Thymus (tissue), 11 donors: ENCODE results near the gene TBC1D14. TPM values are rescaled to one million over a fixed set of nuclear protein-coding genes. Genes with fewer than 3 reads are reported as not detected.
A peak's percentile ranks its signal among the peaks of the same experiment; 100 is the strongest.

Experiments used
- DNase-seq, 9 donors: peaks; one replicate each; pipeline ENCODE4 v3.0.0-alpha.2; 2013; ENCODE audit warnings: low spot score in 9 of 9, low read depth in 6 of 9, missing footprints in 1 of 9
- H3K27ac ChIP-seq, 2 donors: one replicate each; pipeline ENCODE4 v1.5.1; 2013; ENCODE audit warnings: control low read depth in 1 of 2, low read depth in 1 of 2, low read length in 1 of 2, mild to moderate bottlenecking in 1 of 2, moderate library complexity in 1 of 2
- H3K27me3 ChIP-seq, 2 donors: one replicate each; pipeline ENCODE4 v1.5.1; 2013; ENCODE audit warnings: low read length in 1 of 2; ENCODE audit not compliant: control insufficient read depth in 2 of 2, insufficient read depth in 1 of 2
- H3K36me3 ChIP-seq, 2 donors: one replicate each; pipeline ENCODE4 v1.5.1; 2013; ENCODE audit warnings: low read length in 1 of 2, mild to moderate bottlenecking in 1 of 2, moderate library complexity in 1 of 2; ENCODE audit not compliant: control insufficient read depth in 2 of 2, insufficient read depth in 2 of 2
- H3K4me1 ChIP-seq, 2 donors: one replicate each; pipeline ENCODE4 v1.5.1; 2013; ENCODE audit warnings: low read length in 2 of 2; ENCODE audit not compliant: control insufficient read depth in 2 of 2, insufficient read depth in 2 of 2
- H3K4me3 ChIP-seq, 2 donors: one replicate each; pipeline ENCODE4 v1.5.1; 2013; ENCODE audit warnings: low read length in 2 of 2, control low read depth in 1 of 2, mild to moderate bottlenecking in 1 of 2
- H3K9me3 ChIP-seq, 2 donors: one replicate each; pipeline ENCODE4 v1.5.1; 2013; ENCODE audit warnings: low read length in 1 of 2, mild to moderate bottlenecking in 1 of 2; ENCODE audit not compliant: control insufficient read depth in 2 of 2, insufficient read depth in 1 of 2
- WGBS: extraction: QIAGEN DNeasy Blood & Tissue Kit; methylation state at CpG from one replicate; pipeline ENCODE4 v1.1.7; 2013; 5-methylcytosine and 5-hydroxymethylcytosine counted together
- polyA plus RNA-seq: library from polyadenylated mRNA; stranded (reverse); fragments of 200-250 nt; gene quantifications from one replicate; pipeline ENCODE4 v1.2.3, GENCODE V29; 2013
- total RNA-seq: library from RNA; stranded (reverse); fragments of 120-200 nt; gene quantifications from one replicate; pipeline ENCODE4 v1.2.4, GENCODE V29; 2013
- donor health status: healthy.

Gene TBC1D14
- total and polyA plus RNA-seq, 2 donors: 28.4 to 59.6 TPM

DNA sequence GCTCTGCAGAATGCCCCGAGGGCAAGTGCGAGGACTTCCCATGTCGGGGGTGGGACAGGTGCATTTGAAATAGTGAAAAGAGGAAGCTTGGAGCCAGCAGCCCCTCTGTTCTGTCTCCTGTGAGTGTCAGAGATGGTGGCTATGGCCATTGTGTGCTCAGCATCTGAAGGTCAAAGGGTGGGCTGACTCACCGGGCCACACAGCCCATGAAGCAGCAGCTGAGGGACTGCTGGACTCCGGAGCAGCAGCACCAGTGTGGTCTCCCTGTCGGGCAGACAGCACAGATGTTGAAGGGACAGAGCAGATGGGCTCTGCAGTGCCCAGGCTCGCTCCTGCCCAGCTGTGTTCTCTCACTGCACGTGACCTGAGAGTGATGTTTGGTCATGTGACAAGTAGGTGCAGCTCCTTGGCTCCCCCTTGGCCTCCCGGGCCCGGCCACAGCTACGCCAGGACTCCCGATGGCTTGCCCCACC, 53.5 kb downstream of the TBC1D14 start:
- H3K4me3 ChIP-seq: no peak overlapping the region
- no peak for DNase-seq
- no peaks in the 10 kb centered on the region for H3K27me3 ChIP-seq
- H3K4me1 ChIP-seq: peaks cover 3 to 20% of the 10 kb centered on the region in 2 donors
- 93% methylated on average over 12 of the region's 12 CpGs for WGBS
- H3K27ac ChIP-seq: no peak overlapping the region
- no peaks in the 10 kb centered on the region for H3K9me3 ChIP-seq
- H3K36me3 ChIP-seq: peaks cover 6 to 8% of the 10 kb centered on the region in 2 donors

DNA sequence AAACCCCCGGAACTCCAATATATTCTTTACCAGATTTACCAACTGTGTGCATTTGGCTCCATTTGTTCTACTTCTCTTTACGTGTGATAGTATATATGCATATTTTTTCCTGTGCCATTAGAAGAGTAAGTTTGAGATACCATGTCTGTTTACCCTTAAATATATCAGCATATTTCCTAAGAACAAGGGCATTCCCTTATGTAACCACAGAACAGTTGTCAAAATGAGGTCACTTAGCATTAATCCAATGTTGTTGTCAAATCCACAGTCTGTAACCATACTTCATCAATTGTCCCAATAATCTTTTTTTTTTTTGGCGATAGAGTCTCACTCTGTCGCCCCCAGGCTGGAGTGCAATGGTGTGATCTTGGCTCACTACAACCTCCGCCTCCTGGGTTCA, 55.2 kb downstream of the TBC1D14 start:
- Histone ChIP-seq H3K4me1 (peaks cover 3 to 14% of the 10 kb centered on the region in 2 donors), H3K4me3 (no peak overlapping the region), H3K27ac (no peak overlapping the region), H3K36me3 (peaks cover 12 to 18% of the 10 kb centered on the region in 2 donors), H3K9me3 (no peaks in the 10 kb centered on the region), H3K27me3 (no peaks in the 10 kb centered on the region)
- DNase-seq: no peak
- WGBS: 91% methylated on average over 5 of the region's 5 CpGs

DNA sequence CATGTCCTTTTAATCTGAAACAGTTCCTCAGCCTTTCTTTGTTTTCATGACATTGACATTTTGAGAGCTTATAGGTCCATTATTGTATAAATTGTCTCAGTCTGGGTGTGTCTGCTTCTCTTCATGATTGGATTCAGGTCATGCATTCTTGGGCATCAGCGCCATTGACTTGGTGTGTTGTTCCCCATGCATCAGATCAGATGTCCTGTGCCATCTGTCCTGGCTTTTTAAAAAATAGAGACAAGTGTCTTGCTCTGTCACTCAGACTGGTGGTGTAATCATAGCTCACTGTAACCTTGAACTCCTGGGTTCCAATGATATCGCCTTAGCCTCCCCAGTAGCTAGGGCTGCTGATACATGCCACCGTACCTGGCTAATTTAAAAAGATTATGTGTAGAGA, 55.7 kb downstream of the TBC1D14 start:
- Histone ChIP-seq H3K27me3 (no peaks in the 10 kb centered on the region), H3K4me1 (peaks cover 3 to 14% of the 10 kb centered on the region in 2 donors), H3K36me3 (peaks cover 14 to 18% of the 10 kb centered on the region in 2 donors), H3K27ac (no peak overlapping the region), H3K4me3 (no peak overlapping the region), H3K9me3 (no peaks in the 10 kb centered on the region)
- DNase-seq: no peak
- 98% methylated on average over 3 of the region's 3 CpGs for WGBS

DNA sequence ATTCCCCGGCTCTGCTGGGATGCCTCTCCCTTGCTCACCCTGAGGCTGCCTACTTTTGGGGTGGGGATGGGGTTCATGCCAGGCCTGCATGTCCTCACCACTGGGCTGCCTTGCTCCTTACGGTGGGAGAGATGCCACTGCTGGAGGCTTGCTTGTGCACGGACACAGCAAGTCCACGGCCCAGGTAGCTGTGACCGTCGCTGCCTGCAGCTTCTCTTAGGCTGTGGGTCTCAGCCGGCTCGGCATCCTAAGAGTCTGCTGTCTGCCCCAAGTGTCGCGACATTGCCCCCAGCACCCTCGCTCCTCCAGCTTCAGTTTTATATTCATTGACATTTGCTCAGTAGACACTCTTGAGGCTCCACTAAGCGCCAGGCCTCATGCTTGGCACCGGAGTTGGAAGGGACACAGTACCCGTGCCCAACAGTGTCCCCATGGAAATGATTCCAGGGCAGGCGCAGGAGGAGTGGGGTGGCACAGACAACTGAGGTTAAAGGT, 58.3 kb downstream of the TBC1D14 start:
- Histone ChIP-seq H3K4me3 (no peak overlapping the region), H3K4me1 (peaks cover 3 to 6% of the 10 kb centered on the region in 2 donors), H3K9me3 (no peaks in the 10 kb centered on the region), H3K36me3 (peaks cover 17% of the 10 kb centered on the region in 2 donors), H3K27me3 (no peaks in the 10 kb centered on the region), H3K27ac (no peak overlapping the region)
- no peak for DNase-seq
- 98% methylated on average over 15 of the region's 15 CpGs for WGBS

DNA sequence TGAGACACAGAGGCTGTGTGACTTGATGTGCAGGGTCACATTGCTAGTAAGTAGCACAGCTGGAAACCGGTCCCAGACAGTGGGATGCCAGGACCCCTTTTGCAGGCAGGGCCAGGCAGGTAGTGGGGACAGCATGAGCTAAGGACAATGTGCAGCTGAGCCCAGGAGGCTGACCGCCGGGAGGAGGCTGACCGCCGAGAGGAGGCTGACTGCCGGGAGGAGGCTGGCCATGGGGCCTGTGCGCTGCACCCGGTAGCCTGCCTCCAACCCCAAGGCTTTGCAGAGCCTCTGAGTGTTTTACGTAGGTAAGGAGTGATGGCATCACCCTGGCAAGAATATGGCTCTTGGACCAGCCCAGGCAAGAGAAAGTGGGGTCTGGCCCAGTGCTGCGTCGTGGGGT, 58.9 kb downstream of the TBC1D14 start:
- no peaks in the 10 kb centered on the region for H3K27me3 ChIP-seq
- H3K4me1 ChIP-seq: peaks cover 3% of the 10 kb centered on the region in 2 donors
- H3K36me3 ChIP-seq: peaks cover 17% of the 10 kb centered on the region in 2 donors
- no peaks in the 10 kb centered on the region for H3K9me3 ChIP-seq
- H3K27ac ChIP-seq: no peak overlapping the region
- DNase-seq: no peak
- WGBS: 78% methylated on average over 11 of the region's 11 CpGs
- H3K4me3 ChIP-seq: no peak overlapping the region

DNA sequence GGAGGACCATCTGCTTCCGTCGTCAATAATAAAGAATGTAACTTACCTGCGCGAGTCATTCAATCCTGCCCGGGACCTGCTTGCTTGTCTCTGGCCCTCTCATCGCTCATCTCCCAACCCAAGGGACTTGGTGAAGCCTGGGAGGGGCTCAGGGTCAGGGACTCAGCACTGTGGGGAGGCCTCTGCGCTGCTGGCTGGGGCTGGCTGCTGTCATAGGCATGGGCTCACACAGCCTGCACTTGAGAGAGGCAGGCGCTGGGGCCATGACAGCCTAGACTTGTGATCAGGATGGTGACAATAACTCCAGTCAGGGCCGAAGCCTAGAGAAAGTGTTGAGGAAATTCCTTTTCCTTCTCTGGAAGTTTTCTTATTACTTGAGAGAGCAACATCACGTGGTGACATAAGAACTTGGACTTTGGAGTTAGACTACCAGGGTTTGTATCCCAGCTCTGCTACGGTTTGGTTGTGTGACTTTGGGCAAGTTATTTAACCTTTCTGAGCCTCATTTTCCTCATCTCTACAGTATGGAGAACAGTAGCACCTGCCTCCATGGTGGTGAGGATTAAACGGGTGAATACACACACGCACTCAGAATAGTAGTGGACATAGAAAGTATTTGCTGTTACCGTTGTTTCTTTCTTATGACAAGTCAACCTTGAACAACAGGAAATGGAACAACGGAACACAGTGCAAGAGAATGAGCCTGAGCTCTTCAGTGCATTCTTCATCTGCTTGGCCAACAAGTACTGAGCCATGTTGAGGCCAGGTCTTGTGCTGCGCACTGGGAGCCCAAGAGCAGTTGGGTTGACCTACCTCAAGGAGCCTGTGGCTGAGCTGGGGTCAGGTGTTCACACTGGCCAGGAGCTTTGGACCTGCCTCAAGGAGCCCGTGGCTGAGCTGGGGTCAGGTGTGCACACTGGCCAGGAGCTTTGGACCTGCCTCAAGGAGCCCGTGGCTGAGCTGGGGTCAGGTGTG, 60.5 kb downstream of the TBC1D14 start:
- Histone ChIP-seq H3K4me1 (peaks cover 5 to 8% of the 10 kb centered on the region in 2 donors), H3K9me3 (no peaks in the 10 kb centered on the region), H3K27me3 (no peaks in the 10 kb centered on the region), H3K36me3 (peaks cover 17% of the 10 kb centered on the region in 2 donors), H3K27ac (no peak overlapping the region), H3K4me3 (no peak overlapping the region)
- no peak for DNase-seq
- 92% methylated on average over 18 of the region's 18 CpGs for WGBS

DNA sequence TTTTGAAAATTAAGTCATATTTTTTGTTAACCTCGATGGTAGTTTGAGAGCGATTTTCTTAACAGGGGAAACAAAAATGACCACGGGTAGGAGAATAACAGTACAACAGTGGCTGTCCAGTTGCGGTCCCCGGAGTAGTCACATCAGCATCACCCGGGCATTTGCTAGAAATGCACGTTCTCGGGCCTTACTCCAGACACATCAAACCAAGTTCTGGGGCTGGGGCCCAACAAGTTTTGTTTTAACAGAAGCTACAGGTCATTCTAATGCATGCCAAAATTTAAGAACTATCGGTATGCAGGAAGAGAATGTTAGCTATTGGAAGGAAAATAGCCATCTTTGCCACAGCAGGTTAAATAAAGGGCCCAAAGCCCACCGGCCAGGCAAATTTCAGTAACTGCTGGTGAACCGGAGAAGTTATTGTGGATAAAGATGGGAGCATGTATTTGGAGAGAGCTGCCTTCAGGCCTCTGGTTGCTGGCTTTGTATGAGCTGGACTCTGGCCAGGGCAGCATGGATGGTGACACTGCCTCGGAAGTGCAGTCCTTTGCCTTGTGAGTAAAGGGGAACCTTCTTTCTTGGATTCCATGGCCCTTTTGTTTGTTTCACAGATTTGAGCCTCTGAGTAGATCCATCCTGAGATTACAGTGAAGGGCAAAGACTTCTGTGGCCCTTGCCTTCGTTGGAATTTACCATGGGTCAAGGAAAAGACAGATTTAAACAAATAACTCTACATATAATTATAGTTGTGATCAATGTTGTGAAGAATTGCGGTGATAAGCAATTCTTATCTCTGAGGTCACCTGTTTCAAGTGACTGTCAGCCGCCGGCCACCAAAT, 62.1 kb downstream of the TBC1D14 start:
- no peaks in the 10 kb centered on the region for H3K27me3 ChIP-seq
- H3K9me3 ChIP-seq: no peaks in the 10 kb centered on the region
- H3K27ac ChIP-seq: peak overlapping the region in 1 of 2 donors; percentile 26
- no peak overlapping the region for H3K4me3 ChIP-seq
- 98% methylated on average over 16 of the region's 16 CpGs for WGBS
- H3K4me1 ChIP-seq: peaks cover 5% of the 10 kb centered on the region in 2 donors
- DNase-seq: no peak
- peaks cover 17% of the 10 kb centered on the region in 2 donors for H3K36me3 ChIP-seq

DNA sequence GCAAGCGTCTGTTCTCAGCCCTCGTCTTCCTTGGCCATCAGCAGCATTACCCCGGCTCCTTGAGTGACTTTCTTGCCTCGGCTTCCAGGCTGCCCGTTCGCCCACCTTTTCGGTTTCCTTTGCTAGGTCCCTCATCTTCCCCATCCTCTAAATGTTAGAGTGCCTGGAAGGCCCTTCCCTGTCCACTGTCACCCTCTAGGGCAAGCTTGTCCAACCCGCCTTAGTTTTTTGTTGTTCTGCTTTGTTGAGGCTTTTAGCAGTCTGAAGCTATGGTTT, 62.7 kb downstream of the TBC1D14 start:
- H3K36me3 ChIP-seq: peaks cover 17% of the 10 kb centered on the region in 2 donors

DNA sequence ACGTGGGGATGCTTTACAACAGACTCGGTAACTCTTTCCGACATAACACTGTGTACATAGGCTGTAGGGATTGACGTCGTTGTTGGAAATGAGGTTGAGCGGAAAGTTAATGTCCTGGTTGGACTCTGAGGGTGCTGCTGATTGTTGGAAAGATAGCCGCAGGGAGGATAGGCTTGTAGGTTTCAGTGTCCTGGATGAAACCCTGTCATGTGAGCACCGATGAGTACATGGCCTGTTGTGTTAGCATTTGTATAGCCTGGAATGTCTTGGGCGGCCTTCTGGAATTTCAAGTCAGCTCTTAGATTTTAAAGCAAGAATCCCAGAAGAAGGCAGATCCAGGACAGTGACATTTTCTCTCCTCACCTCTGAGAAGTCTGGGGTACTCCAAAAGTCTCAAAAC, 63.3 kb downstream of the TBC1D14 start:
- Histone ChIP-seq H3K4me1 (peaks cover 5% of the 10 kb centered on the region in 2 donors), H3K36me3 (peaks cover 13 to 14% of the 10 kb centered on the region in 2 donors), H3K4me3 (no peak overlapping the region), H3K9me3 (no peaks in the 10 kb centered on the region), H3K27me3 (no peaks in the 10 kb centered on the region), H3K27ac (peak overlapping the region in 1 of 2 donors; percentile 3)
- DNase-seq: no peak
- WGBS: 95% methylated on average over 9 of the region's 9 CpGs

More for the DNA sequence above, 62.7 kb downstream of the TBC1D14 start:
- peaks cover 5% of the 10 kb centered on the region in 2 donors for H3K4me1 ChIP-seq
- 92% methylated on average over 8 of the region's 8 CpGs for WGBS
- H3K27ac ChIP-seq: peak overlapping the region in 1 of 2 donors; percentile 26
- no peak for DNase-seq
- H3K27me3 ChIP-seq: no peaks in the 10 kb centered on the region
- H3K9me3 ChIP-seq: no peaks in the 10 kb centered on the region
- no peak overlapping the region for H3K4me3 ChIP-seq
